Astrocyte (in vitro differentiated cells and primary cell): ENCODE data around the gene INPP4A. TPM values are rescaled to one million over a fixed set of nuclear protein-coding genes. Genes with fewer than 3 reads are reported as not detected.

Experiments used
- DNase-seq: peaks from one replicate; pipeline ENCODE4 v3.0.0-alpha.2; 2010; ENCODE audit warnings: low read depth
- FAIRE-seq: peaks from 2 replicates; lab custom pipeline; 2011; peaks lifted over from hg19 to GRCh38; lab: Jason Lieb, UNC
- H2AFZ ChIP-seq: 2 replicates; pipeline ENCODE4 v1.6.0; 2012; ENCODE audit warnings: low read depth, low read length, inconsistent platforms
- H3K27ac ChIP-seq: 2 replicates; pipeline ENCODE4 v1.5.1; 2011; ENCODE audit warnings: low read depth, low read length, inconsistent platforms
- H3K27me3 ChIP-seq: 2 replicates; pipeline ENCODE4 v1.6.0; 2011; ENCODE audit warnings: low read length, inconsistent platforms; ENCODE audit not compliant: insufficient read depth
- H3K36me3 ChIP-seq: 2 replicates; pipeline ENCODE4 v1.5.1; 2011; ENCODE audit warnings: low read length, inconsistent platforms; ENCODE audit not compliant: insufficient read depth
- H3K4me1 ChIP-seq: 2 replicates; pipeline ENCODE4 v1.5.1; 2011; ENCODE audit warnings: low read length, inconsistent platforms; ENCODE audit not compliant: insufficient read depth
- H3K4me2 ChIP-seq: 2 replicates; pipeline ENCODE4 v1.6.0; 2012; ENCODE audit warnings: low read length, inconsistent platforms
- H3K4me3 ChIP-seq: 2 replicates; pipeline ENCODE4 v1.5.1; 2011; ENCODE audit warnings: low read depth, mild to moderate bottlenecking, low read length, inconsistent platforms; ENCODE audit not compliant: insufficient read depth
- H3K79me2 ChIP-seq: 2 replicates; pipeline ENCODE4 v1.6.0; 2012; ENCODE audit warnings: mild to moderate bottlenecking, low read length, inconsistent platforms; ENCODE audit not compliant: insufficient read depth
- H3K9ac ChIP-seq: 2 replicates; pipeline ENCODE4 v1.6.0; 2012; ENCODE audit warnings: mild to moderate bottlenecking, low read length, inconsistent platforms
- H3K9me3 ChIP-seq: 2 replicates; pipeline ENCODE4 v1.5.1; 2012; ENCODE audit warnings: low read depth, mild to moderate bottlenecking, low read length, inconsistent platforms; ENCODE audit not compliant: insufficient read depth
- H4K20me1 ChIP-seq: 2 replicates; pipeline ENCODE4 v1.6.0; 2012; ENCODE audit warnings: low read length, inconsistent platforms; ENCODE audit not compliant: insufficient read depth
- H3K27ac Mint-ChIP-seq: one replicate; pipeline ENCODE4 v1.8.0; 2021; ENCODE audit warnings: mild to moderate bottlenecking, mixed read lengths; ENCODE audit not compliant: unreplicated experiment
- H3K27me3 Mint-ChIP-seq: one replicate; pipeline ENCODE4 v1.8.0; 2021; ENCODE audit warnings: low read depth, mixed read lengths; ENCODE audit not compliant: unreplicated experiment
- H3K36me3 Mint-ChIP-seq: one replicate; pipeline ENCODE4 v1.8.0; 2021; ENCODE audit warnings: low read depth, mixed read lengths; ENCODE audit not compliant: unreplicated experiment
- H3K4me1 Mint-ChIP-seq: one replicate; pipeline ENCODE4 v1.8.0; 2021; ENCODE audit warnings: low read depth, mixed read lengths; ENCODE audit not compliant: unreplicated experiment
- H3K4me3 Mint-ChIP-seq: one replicate; pipeline ENCODE4 v1.8.0; 2021; ENCODE audit warnings: mild to moderate bottlenecking, moderate library complexity, mixed read lengths; ENCODE audit not compliant: unreplicated experiment
- H3K9me3 Mint-ChIP-seq: one replicate; pipeline ENCODE4 v1.8.0; 2021; ENCODE audit warnings: mild to moderate bottlenecking, mixed read lengths; ENCODE audit not compliant: unreplicated experiment
- EZH2 ChIP-seq: IDR thresholded peaks from 2 replicates; pipeline ENCODE4 v1.6.1; 2012; ENCODE audit warnings: mild to moderate bottlenecking, low read length, inconsistent platforms; ENCODE audit not compliant: insufficient read depth
- total RNA-seq: library from RNA; stranded (reverse); gene quantifications from 2 replicates; pipeline ENCODE4 v1.2.1, GENCODE V29; 2021
- TF ChIP-seq, protein P1 (sequence below): IDR thresholded peaks from 2 replicates; pipeline ENCODE4 v1.5.1; 2011; ENCODE audit warnings: low read depth, mild to moderate bottlenecking, inconsistent platforms, low read length, moderate library complexity; ENCODE audit not compliant: insufficient read depth

Gene INPP4A
- total RNA-seq, 1 donor from 2014 or later = 19.4 TPM

DNA sequence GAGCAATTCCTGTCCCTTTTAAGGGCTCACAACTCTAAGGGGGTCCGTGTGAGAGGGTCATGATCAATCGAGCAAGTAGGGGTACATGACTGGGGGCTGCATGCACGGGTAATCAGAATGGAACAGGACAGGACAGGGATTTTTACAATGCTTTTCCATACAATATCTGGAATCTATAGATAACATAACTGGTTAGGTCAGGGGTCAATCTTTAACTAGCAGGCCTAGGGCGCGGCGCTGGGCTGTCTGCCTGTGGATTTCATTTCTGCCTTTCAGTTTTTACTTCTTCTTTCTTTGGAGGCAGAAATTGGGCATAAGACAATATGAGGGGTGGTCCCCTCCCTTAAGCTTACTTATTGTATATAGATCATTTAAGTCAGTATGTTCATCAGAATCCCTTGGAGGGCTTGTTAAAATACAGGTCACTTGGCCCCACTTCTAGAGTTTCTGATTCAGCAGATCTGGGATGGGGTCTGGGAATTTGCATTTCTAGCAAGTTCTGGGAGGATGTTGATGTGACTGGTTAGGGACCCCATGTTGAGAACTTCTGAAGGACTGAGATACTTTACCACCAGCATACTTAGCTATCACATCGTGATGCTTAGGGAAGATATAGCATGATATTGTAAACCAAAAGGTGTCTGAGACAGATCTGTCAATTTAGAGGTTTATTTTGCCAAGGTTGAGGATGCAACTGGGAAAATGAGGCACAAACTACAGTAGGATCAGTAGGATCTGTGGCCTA is 2.8 kb upstream of the INPP4A start:
- peaks cover 4% of the 10 kb centered on the region for H3K27me3 ChIP-seq
- H3K4me1 Mint-ChIP-seq = peaks cover 10% of the 10 kb centered on the region
- peaks cover 19% of the 10 kb centered on the region for H3K79me2 ChIP-seq
- H3K27me3 Mint-ChIP-seq = no peaks in the 10 kb centered on the region
- no peaks in the 10 kb centered on the region for H3K36me3 Mint-ChIP-seq
- peaks cover 16% of the 10 kb centered on the region for H4K20me1 ChIP-seq
- no peaks in the 10 kb centered on the region for H3K36me3 ChIP-seq
- H3K9me3 Mint-ChIP-seq = peaks cover 4% of the 10 kb centered on the region
- H3K9ac ChIP-seq = no peak overlapping the region
- H3K27ac Mint-ChIP-seq = no peak overlapping the region
- no peaks in the 10 kb centered on the region for H3K9me3 ChIP-seq
- DNase-seq = no peak
- TF ChIP-seq, protein P1, sequence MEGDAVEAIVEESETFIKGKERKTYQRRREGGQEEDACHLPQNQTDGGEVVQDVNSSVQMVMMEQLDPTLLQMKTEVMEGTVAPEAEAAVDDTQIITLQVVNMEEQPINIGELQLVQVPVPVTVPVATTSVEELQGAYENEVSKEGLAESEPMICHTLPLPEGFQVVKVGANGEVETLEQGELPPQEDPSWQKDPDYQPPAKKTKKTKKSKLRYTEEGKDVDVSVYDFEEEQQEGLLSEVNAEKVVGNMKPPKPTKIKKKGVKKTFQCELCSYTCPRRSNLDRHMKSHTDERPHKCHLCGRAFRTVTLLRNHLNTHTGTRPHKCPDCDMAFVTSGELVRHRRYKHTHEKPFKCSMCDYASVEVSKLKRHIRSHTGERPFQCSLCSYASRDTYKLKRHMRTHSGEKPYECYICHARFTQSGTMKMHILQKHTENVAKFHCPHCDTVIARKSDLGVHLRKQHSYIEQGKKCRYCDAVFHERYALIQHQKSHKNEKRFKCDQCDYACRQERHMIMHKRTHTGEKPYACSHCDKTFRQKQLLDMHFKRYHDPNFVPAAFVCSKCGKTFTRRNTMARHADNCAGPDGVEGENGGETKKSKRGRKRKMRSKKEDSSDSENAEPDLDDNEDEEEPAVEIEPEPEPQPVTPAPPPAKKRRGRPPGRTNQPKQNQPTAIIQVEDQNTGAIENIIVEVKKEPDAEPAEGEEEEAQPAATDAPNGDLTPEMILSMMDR = no peak
- TF ChIP-seq EZH2 = no peak
- H3K4me3 ChIP-seq = no peak overlapping the region
- H2AFZ ChIP-seq = no peak overlapping the region
- H3K4me1 ChIP-seq = peaks cover 9% of the 10 kb centered on the region
- H3K4me2 ChIP-seq = no peak overlapping the region
- FAIRE-seq = no peak
- no peak overlapping the region for H3K27ac ChIP-seq
- no peak overlapping the region for H3K4me3 Mint-ChIP-seq

DNA sequence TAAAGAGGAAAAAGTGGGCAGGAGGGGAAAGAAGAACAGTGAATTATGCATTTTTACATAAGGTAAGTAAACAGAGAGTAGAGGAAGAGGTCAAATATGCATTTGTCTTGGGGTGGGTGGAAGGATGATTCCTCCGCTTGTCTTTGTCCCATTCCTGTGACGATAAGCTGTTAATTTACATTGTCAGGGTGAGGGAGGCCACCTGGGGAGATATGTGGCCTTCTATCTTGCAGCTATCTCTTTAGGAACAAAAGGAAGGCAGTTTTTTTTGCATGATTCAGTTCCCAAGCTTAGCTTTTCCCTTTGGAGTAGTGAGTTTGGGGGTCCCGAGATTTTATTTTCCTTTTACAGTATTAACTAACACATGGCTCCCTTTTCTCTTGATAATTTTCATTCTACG is 2.2 kb upstream of the INPP4A start:
- TF ChIP-seq, protein P1 = no peak
- TF ChIP-seq EZH2 = no peak
- H3K27ac ChIP-seq = no peak overlapping the region
- H3K4me3 Mint-ChIP-seq = no peak overlapping the region
- H3K9ac ChIP-seq = no peak overlapping the region
- FAIRE-seq (no peak), DNase-seq (no peak)
- peaks cover 24% of the 10 kb centered on the region for H3K79me2 ChIP-seq
- H3K27me3 ChIP-seq = peaks cover 4% of the 10 kb centered on the region
- no peaks in the 10 kb centered on the region for H3K36me3 ChIP-seq
- no peak overlapping the region for H3K27ac Mint-ChIP-seq
- H3K36me3 Mint-ChIP-seq = no peaks in the 10 kb centered on the region
- H3K9me3 ChIP-seq = no peaks in the 10 kb centered on the region
- H3K4me2 ChIP-seq = no peak overlapping the region
- H2AFZ ChIP-seq = no peak overlapping the region
- H3K27me3 Mint-ChIP-seq = no peaks in the 10 kb centered on the region
- H3K4me1 Mint-ChIP-seq = peaks cover 10% of the 10 kb centered on the region
- H3K9me3 Mint-ChIP-seq = peaks cover 4% of the 10 kb centered on the region
- peaks cover 9% of the 10 kb centered on the region for H3K4me1 ChIP-seq
- H4K20me1 ChIP-seq = peaks cover 23% of the 10 kb centered on the region
- H3K4me3 ChIP-seq = no peak overlapping the region

DNA sequence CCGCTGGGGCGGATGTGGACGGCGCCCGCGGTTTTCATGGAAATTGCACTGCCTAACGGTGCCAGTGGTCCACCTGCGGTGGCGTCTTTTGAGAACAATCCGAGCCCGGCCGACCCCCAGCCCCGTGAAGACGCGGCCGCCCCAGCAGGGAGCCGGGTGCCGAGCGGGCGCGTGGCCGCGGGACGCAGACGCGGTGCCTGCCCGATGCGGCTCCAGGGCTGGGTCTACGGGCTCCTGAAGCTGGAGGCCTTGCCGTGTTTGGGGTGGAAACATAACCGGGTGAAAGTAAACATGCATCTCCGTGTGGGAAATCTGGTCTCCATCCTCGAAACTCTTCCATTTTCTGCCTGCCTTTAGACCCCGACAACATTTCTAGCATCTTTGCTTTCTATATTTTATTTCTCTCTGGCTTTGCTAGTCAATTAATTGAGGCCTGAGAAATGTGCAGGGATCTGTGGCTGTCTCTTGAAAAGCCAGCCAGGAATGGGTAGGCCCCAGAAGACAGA is 572 bp downstream of the INPP4A start:
- H3K9me3 ChIP-seq = no peaks in the 10 kb centered on the region
- peaks cover 9% of the 10 kb centered on the region for H3K4me1 ChIP-seq
- no peaks in the 10 kb centered on the region for H3K27me3 ChIP-seq
- no peak for DNase-seq
- peak overlapping the region; percentile 78 for H3K4me3 ChIP-seq
- H3K9ac ChIP-seq = peak overlapping the region; percentile 82
- H2AFZ ChIP-seq = peak overlapping the region; percentile 33
- FAIRE-seq = no peak
- Mint-ChIP-seq H3K27me3 (no peaks in the 10 kb centered on the region), H3K4me3 (peak overlapping the region; percentile 97), H3K9me3 (no peaks in the 10 kb centered on the region), H3K27ac (peak overlapping the region; percentile 87), H3K36me3 (no peaks in the 10 kb centered on the region), H3K4me1 (peaks cover 10% of the 10 kb centered on the region)
- peaks cover 38% of the 10 kb centered on the region for H4K20me1 ChIP-seq
- TF ChIP-seq EZH2 = no peak
- TF ChIP-seq, protein P1 = no peak
- peak overlapping the region; percentile 54 for H3K27ac ChIP-seq
- peak overlapping the region; percentile 91 for H3K4me2 ChIP-seq
- no peaks in the 10 kb centered on the region for H3K36me3 ChIP-seq
- H3K79me2 ChIP-seq = peaks cover 48% of the 10 kb centered on the region
